ENCODE data around the gene GRM7. TPM values are rescaled to one million over a fixed set of nuclear protein-coding genes. Genes with fewer than 3 reads are reported as not detected.

The GRM7 gene
- total and polyA plus RNA-seq, 2 experiments from 2014 or later: 0.40 TPM; not detected in 1

DNA sequence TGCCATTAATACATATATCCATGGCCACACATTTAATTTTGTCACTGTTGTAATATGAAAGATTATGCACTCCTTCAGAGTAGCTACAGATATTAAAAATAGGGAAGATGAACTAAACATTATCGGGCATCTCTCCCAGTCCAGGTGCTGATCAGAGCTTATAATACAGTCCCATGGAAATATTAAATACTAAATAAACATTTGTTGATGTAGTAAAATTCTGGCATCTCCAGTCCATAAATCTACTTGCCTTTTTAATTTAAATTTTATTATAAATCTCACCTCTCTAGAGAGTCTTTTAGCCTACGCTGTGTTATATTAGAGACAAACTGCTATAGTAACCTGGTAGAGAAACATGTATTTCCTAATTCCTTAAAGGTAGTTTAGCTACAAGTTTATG lies 297.6 kb downstream of the GRM7 start:
- Histone ChIP-seq H4K20me1 (replicated peaks; ENCODE audit: insufficient read depth) (no peaks in the 10 kb centered on the region), H3K27ac (ENCODE audit: low read depth) (no peak overlapping the region), H2AFZ (no peak overlapping the region), H3F3A (replicated peaks; ENCODE audit: low read depth) (no peaks in the 10 kb centered on the region), H3K4me1 (ENCODE audit: insufficient read depth) (no peaks in the 10 kb centered on the region), H3K27me3 (ENCODE audit: insufficient read depth) (no peaks in the 10 kb centered on the region), H3K36me3 (ENCODE audit: insufficient read depth) (no peaks in the 10 kb centered on the region), H3K4me3 (no peak overlapping the region), H3K79me2 (replicated peaks; ENCODE audit: insufficient read depth) (no peaks in the 10 kb centered on the region), H3K9me2 (ENCODE audit: insufficient read depth) (no peaks in the 10 kb centered on the region), H3K4me2 (no peak overlapping the region)
- Mint-ChIP-seq H3K9me3 (peaks cover 79% of the 10 kb centered on the region), H3K36me3 (ENCODE audit: low read depth) (peaks cover 4% of the 10 kb centered on the region; the same call in 1 of the 3 replicates), H3K27ac (no peak overlapping the region), H3K27me3 (ENCODE audit: insufficient read depth, low read depth, poor library complexity) (no peaks in the 10 kb centered on the region), H3K4me3 (no peak overlapping the region), H3K4me1 (peaks cover 4% of the 10 kb centered on the region; the same call in 2 of the 3 replicates)
- TF ChIP-seq EZH2 (IDR thresholded peaks at IDR 0.05; ENCODE audit: low read depth, unreplicated experiment) (no peak), POLR2AphosphoS5 (IDR thresholded peaks at IDR 0.05; ENCODE audit: low read depth) (no peak), EZH2phosphoT487 (IDR thresholded peaks at IDR 0.05; ENCODE audit: unreplicated experiment) (no peak), JUNB (IDR thresholded peaks at IDR 0.05; ENCODE audit: unreplicated experiment) (no peak), ZNF331 (CRISPR knock-in tag; IDR thresholded peaks at IDR 0.05; ENCODE audit: low read depth) (no peak), STAT1 (IDR thresholded peaks at IDR 0.05; ENCODE audit: unreplicated experiment) (no peak), ZNF114 (CRISPR knock-in tag; IDR thresholded peaks at IDR 0.05) (no peak), NANOG (IDR thresholded peaks at IDR 0.05; ENCODE audit: borderline replicate concordance) (no peak), CREB1 (CRISPR knock-in tag; IDR thresholded peaks at IDR 0.05; ENCODE audit: low read depth) (no peak)
- TF ChIP-seq, protein P1, sequence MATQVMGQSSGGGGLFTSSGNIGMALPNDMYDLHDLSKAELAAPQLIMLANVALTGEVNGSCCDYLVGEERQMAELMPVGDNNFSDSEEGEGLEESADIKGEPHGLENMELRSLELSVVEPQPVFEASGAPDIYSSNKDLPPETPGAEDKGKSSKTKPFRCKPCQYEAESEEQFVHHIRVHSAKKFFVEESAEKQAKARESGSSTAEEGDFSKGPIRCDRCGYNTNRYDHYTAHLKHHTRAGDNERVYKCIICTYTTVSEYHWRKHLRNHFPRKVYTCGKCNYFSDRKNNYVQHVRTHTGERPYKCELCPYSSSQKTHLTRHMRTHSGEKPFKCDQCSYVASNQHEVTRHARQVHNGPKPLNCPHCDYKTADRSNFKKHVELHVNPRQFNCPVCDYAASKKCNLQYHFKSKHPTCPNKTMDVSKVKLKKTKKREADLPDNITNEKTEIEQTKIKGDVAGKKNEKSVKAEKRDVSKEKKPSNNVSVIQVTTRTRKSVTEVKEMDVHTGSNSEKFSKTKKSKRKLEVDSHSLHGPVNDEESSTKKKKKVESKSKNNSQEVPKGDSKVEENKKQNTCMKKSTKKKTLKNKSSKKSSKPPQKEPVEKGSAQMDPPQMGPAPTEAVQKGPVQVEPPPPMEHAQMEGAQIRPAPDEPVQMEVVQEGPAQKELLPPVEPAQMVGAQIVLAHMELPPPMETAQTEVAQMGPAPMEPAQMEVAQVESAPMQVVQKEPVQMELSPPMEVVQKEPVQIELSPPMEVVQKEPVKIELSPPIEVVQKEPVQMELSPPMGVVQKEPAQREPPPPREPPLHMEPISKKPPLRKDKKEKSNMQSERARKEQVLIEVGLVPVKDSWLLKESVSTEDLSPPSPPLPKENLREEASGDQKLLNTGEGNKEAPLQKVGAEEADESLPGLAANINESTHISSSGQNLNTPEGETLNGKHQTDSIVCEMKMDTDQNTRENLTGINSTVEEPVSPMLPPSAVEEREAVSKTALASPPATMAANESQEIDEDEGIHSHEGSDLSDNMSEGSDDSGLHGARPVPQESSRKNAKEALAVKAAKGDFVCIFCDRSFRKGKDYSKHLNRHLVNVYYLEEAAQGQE (IDR thresholded peaks at IDR 0.05; ENCODE audit: unreplicated experiment): no peak
- TF ChIP-seq, protein P2, sequence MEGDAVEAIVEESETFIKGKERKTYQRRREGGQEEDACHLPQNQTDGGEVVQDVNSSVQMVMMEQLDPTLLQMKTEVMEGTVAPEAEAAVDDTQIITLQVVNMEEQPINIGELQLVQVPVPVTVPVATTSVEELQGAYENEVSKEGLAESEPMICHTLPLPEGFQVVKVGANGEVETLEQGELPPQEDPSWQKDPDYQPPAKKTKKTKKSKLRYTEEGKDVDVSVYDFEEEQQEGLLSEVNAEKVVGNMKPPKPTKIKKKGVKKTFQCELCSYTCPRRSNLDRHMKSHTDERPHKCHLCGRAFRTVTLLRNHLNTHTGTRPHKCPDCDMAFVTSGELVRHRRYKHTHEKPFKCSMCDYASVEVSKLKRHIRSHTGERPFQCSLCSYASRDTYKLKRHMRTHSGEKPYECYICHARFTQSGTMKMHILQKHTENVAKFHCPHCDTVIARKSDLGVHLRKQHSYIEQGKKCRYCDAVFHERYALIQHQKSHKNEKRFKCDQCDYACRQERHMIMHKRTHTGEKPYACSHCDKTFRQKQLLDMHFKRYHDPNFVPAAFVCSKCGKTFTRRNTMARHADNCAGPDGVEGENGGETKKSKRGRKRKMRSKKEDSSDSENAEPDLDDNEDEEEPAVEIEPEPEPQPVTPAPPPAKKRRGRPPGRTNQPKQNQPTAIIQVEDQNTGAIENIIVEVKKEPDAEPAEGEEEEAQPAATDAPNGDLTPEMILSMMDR (conservative IDR thresholded peaks at IDR 0.05; ENCODE audit: low read depth in 2 of 2): no peak
- TF ChIP-seq, protein P3, sequence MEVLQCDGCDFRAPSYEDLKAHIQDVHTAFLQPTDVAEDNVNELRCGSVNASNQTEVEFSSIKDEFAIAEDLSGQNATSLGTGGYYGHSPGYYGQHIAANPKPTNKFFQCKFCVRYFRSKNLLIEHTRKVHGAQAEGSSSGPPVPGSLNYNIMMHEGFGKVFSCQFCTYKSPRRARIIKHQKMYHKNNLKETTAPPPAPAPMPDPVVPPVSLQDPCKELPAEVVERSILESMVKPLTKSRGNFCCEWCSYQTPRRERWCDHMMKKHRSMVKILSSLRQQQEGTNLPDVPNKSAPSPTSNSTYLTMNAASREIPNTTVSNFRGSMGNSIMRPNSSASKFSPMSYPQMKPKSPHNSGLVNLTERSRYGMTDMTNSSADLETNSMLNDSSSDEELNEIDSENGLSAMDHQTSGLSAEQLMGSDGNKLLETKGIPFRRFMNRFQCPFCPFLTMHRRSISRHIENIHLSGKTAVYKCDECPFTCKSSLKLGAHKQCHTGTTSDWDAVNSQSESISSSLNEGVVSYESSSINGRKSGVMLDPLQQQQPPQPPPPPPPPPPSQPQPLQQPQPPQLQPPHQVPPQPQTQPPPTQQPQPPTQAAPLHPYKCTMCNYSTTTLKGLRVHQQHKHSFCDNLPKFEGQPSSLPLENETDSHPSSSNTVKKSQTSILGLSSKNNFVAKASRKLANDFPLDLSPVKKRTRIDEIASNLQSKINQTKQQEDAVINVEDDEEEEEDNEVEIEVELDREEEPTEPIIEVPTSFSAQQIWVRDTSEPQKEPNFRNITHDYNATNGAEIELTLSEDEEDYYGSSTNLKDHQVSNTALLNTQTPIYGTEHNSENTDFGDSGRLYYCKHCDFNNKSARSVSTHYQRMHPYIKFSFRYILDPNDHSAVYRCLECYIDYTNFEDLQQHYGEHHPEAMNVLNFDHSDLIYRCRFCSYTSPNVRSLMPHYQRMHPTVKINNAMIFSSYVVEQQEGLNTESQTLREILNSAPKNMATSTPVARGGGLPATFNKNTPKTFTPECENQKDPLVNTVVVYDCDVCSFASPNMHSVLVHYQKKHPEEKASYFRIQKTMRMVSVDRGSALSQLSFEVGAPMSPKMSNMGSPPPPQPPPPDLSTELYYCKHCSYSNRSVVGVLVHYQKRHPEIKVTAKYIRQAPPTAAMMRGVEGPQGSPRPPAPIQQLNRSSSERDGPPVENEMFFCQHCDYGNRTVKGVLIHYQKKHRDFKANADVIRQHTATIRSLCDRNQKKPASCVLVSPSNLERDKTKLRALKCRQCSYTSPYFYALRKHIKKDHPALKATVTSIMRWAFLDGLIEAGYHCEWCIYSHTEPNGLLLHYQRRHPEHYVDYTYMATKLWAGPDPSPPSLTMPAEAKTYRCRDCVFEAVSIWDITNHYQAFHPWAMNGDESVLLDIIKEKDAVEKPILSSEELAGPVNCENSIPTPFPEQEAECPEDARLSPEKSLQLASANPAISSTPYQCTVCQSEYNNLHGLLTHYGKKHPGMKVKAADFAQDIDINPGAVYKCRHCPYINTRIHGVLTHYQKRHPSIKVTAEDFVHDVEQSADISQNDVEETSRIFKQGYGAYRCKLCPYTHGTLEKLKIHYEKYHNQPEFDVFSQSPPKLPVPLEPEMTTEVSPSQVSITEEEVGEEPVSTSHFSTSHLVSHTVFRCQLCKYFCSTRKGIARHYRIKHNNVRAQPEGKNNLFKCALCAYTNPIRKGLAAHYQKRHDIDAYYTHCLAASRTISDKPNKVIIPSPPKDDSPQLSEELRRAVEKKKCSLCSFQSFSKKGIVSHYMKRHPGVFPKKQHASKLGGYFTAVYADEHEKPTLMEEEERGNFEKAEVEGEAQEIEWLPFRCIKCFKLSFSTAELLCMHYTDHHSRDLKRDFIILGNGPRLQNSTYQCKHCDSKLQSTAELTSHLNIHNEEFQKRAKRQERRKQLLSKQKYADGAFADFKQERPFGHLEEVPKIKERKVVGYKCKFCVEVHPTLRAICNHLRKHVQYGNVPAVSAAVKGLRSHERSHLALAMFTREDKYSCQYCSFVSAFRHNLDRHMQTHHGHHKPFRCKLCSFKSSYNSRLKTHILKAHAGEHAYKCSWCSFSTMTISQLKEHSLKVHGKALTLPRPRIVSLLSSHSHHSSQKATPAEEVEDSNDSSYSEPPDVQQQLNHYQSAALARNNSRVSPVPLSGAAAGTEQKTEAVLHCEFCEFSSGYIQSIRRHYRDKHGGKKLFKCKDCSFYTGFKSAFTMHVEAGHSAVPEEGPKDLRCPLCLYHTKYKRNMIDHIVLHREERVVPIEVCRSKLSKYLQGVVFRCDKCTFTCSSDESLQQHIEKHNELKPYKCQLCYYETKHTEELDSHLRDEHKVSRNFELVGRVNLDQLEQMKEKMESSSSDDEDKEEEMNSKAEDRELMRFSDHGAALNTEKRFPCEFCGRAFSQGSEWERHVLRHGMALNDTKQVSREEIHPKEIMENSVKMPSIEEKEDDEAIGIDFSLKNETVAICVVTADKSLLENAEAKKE (CRISPR knock-in tag; IDR thresholded peaks at IDR 0.05): no peak
- TF ChIP-seq, protein P4, sequence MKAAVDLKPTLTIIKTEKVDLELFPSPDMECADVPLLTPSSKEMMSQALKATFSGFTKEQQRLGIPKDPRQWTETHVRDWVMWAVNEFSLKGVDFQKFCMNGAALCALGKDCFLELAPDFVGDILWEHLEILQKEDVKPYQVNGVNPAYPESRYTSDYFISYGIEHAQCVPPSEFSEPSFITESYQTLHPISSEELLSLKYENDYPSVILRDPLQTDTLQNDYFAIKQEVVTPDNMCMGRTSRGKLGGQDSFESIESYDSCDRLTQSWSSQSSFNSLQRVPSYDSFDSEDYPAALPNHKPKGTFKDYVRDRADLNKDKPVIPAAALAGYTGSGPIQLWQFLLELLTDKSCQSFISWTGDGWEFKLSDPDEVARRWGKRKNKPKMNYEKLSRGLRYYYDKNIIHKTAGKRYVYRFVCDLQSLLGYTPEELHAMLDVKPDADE (IDR thresholded peaks at IDR 0.05): no peak
- no peak for DNase-seq (ENCODE audit: low spot score)
- no peak for ATAC-seq
